NCI-H1694 treated with DMSO at 0.1 percent for 48 hours (cell line): ENCODE measurements around the gene LPP.

Experiments used
- DNase-seq: peaks from one replicate; lab custom pipeline; 2025; lab: John Stamatoyannopoulos, UW

LPP gene

DNA sequence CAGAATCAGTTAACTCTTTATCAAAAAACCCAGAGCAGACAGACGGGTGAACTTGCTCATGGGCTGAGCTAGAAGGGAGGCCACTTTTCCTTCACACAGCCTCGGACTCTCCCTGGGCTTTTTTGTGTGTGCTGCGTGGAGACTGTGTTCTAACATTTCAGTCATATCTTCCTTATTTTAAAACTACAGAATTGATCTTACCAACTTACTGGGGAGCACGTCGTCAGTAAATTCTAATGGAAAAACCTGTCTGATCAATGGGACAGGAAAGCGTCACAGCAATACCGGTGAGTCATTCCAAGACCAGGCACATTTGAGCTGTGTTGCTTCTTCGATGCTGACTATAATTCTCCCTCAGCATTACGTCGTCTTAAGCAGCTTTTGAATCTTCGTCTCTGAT is 145.1 kb downstream of the LPP start:
- DNase-seq, result no peak

DNA sequence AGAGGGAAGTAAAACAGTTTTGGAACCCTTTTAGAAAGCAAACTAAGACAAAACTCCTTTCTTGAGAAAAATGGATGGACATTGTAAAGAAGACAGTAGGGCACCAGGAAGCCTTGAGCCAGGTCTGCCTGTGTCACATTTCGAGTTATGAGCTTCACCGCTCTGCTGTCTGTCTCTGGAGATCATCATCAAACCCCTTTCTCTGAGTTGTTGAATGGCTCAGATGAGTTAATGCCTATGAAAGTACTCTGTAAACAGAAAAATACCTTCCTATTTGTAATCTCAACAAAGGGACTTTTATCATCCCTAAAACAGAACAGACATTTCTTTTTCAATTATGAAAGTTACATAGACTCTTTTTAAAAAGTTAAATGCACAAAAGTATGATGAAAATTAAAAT is 145.8 kb downstream of the LPP start:
- no peak for DNase-seq

DNA sequence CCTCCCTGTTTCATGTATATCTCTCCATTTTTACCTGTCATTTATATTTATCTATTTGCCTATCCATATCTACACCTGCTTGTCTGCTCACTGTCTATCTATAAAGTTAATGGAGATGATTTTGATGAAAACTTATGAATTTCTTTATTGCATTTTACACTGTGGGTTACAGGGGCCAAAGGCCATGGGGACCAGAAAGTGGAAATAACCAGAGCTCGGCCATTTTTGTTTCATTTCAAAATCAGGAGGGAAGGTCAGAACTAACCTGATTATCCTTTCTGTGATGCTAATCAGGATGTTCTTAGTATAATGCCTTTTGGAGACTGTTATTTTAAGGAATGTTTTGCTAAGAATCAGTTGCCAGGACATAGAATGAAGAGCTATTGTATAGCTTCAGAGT is 147.2 kb downstream of the LPP start:
- no peak for DNase-seq

DNA sequence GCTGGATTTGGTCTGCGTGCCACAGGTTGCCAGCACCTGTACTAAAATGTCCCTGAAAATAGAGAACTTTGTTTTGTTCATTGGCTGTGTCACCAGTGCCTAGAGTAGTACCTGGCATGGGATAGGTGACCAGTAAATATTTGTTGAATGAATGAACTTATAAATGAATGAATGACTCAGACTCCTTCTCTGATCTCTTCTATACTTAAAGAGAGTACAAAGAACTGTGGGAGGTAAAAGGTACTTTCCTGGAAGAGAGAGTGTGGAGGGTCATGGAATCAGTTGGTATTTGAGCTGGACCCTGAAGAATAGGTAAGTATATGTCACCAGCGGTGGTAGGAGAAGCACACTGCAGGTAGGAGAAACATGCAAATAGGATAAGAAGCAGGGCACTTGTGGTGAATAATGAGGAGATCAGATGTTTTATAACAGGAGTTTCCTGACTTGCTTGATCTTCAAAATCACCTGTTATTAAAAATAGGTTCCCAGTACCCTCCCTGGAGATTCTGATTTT is 149.4 kb downstream of the LPP start:
- DNase-seq, result no peak

- no peak for DNase-seq
Observed at GRCh38 chr3:188303823-188304222, 149.9 kb downstream of the LPP start.

DNA sequence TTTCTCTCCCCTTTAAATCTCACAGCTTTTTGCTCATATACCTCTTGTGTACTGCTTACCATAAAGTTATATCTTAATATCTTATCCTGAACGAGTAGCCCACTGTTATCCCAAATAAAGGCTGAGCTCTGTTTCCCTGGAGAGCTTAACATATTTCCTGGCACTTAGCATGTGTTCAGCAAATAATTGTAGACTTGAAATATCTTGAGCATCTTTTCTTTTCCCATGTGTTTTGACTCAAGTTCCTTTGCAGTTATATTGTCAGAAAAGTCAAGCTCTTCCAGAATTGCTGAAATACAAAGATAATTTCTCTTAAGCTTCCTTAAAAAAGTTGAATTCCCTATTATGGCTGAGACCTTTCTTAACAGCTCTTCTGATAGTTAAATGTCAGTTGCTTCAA is 150.5 kb downstream of the LPP start:
- no peak for DNase-seq

DNA sequence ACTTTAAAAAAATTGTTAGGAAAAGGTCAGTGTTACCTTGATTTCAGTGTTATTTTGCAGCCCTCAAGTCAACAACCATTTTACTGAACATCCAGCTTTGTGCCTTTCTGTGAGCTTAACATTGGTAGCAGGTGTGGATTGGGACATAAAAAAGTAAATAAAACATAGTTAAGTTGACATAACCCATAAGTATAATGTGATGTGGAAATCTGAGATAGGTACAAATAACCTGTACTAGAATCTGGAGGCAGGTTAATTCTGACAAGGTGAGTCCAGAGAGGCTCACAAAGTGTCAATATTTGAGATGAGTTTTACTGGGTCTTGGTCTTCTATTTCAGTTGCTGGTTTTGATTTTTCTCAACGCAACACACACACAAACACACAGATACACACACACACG is 151.3 kb downstream of the LPP start:
- DNase-seq, result no peak

- DNase-seq, result no peak
Observed at GRCh38 chr3:188306435-188307005, 152.6 kb downstream of the LPP start.

GRCh38 chr3:188309437-188310269 is 155.7 kb downstream of the LPP start:
- DNase-seq, result no peak

DNA sequence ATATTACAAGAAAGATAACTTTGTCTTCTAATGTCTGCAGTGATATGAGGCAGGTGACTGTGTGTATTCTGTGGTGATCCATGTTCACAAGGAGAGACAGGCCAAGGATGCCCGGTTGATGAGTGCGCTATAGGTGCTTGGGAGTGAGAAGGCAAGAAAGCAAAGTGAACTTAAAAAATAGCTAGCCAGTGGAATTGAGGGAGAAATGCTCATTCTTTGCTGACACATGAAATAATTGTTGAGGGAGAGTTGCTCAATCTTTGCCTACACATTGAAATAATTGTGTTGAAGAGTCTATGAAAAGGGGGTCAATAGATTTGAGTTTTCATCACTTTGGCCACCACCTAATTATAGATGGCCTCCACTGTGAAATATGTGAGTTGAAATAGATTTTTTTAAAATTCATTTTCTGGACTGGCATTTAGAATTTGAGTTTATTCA is 156.3 kb downstream of the LPP start:
- no peak for DNase-seq

DNA sequence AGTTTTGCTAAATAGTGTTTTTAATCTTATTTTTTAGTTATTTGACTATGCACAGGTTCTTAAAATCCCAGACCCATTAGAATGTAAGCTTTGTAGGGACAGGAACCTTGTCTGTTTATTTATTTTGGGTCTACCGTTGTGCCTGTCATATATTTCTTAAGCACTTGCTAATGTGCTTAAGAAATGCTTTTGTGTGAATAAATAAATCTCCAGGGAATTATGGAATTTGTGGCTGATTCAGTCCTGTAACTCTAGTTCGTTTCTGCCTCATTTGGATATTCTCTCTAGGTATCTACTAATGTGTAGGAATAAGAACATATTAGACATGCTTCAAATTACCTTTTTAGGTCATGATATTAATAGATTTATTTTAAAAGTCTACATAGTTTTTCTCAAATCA is 161.6 kb downstream of the LPP start:
- no peak for DNase-seq

DNA sequence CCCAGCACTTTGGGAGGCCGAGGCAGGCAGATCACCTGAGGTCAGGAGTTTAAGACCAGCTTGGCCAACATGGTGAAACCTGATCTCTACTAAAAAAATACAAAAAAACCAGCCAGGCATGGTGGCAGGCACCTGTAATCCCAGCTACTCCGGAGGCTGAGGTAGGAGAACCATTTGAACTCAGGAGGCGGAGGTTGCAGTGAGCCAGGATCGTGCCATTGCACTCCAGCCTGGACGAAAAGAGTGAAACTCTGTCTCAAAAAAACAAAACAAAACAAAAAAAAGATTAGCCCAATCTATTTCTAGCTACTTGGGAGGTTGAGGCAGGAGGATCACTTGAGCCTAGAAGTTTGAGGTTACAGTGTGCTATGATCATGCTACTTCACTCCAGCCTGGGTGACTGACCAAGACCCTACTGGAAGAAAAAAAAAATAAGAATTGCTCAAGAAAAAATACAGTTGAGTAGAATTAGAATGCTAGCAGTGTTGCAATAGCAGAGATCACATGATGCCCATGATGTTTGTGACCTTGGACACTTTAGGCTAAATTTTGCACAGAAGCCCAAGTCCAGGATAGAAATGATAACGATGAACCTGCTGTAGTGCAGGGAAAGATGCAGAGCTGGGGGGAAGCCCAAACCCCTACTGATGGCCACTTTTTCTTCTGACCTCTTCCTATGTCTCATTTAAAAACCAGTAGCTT is 162.2 kb downstream of the LPP start:
- no peak for DNase-seq

DNA sequence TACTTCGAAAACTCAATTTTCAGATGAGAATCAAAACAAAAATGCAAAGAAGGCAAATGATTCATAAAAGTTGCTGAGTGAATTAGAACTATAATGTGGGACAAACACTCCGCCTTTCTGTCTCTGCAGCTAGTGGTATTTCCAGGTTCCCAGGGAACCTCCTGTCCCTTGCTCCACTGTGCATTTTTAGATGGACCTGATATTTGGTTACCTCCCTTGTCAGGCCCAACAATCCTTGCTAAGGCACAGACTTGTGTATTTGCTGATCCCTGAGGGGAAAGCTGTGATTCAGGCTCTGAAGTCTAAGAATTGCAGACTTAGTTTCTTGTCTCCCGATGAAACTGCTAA is 162.7 kb downstream of the LPP start:
- DNase-seq, result no peak

GRCh38 chr3:188319569-188319968 is 165.6 kb downstream of the LPP start:
- no peak for DNase-seq

- no peak for DNase-seq
Observed at GRCh38 chr3:188320757-188321156, 166.8 kb downstream of the LPP start.

DNA sequence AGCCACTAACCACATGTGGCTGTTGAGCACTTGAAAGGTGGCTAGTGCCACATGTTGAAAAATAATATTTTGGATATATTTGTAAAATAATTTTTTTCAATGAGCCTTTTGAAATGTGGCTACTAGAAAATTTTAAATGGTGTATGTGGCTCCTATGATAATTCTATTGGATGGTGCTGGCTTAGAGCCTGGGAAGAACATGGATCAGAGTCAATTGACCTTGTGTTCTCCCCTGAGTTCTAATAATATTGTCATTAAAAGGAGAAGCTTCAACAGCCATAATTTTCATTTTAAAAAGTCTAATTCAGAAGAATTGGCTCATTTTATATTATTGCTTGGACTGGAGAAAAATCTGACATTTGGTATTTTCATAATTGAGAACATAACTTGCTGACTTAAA is 167.3 kb downstream of the LPP start:
- DNase-seq, result no peak

DNA sequence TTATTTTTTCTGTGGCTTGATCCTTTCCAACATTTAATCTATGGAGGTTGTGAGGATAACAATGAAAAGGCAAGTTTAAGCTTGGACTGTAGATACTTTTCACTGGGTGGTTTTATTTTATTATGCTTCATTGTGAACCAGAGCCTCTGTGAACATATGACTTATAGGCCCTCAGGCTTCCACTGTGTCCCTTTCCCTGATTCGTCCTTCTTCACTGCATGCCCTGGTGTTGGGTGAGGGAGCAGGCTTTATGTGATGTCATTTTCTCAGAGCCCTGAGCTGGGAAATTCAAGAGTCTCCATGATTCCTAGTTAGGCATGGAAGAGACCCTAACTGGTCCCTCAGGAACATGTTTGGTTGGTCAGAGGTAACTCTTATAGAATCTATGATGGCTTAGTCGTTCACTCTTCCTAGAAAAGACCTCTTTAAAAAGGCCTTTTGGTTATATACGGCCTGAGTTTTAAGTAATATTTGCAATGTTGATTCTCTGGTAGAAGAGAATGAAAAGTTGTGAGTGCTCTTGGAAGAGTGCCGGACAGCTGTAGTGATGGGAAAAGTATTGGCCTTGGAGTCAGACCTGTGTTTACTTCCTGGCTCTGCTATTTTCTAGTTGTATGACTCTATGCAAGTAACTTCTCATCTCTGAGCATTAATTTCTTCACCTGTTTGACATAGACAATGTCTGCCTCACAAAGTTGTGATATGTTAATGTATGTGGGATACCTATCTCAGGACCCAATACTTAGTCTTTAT is 168.4 kb downstream of the LPP start:
- DNase-seq, result no peak

- no peak for DNase-seq
Observed at GRCh38 chr3:188323067-188323842, 169.3 kb downstream of the LPP start.

DNA sequence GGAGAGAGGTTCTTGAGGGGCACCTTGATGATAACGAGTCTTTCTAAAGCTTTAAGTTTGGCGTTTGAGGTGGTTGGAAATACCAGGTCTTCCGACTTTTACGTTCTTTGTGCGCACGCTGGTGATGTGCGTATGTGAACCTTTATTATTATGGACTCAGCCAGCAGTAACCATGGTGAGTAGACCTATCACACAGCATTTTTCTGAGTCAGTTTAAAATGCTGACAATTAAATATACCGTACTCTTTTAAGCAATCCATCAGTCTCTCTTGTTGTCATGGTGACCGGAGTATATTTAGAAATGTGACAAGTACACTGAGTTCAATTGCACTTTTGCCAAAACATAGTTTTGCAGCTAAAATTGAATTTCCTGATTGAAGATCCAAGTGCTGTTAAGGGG is 172.2 kb downstream of the LPP start:
- no peak for DNase-seq

DNA sequence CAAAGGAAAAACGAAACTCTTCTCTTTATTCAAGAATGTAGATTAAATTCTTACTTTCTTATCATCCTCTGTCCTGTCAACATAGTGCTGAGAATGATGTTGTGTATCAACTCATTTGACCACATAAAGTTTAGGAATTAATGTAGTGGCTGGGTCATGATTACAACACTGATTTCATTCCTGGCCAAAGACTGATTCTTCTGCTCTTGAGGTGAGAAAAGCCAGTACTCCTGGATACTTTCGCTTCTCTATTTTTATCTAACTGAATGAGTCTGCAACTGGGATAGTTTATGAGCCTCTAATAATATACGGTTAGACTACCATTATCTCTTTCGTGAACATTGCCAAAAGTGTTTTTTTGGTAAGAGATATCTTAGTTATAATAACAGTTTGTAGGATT is 173.0 kb downstream of the LPP start:
- no peak for DNase-seq

GRCh38 chr3:188327433-188327832 is 173.5 kb downstream of the LPP start:
- no peak for DNase-seq

GRCh38 chr3:188330138-188330537 is 176.2 kb downstream of the LPP start:
- DNase-seq, result no peak
